GM18868 (cell line): ENCODE data around the gene SLC38A1.
"Not testable (repeated sequence)": the region's sequence is repeated elsewhere in the genome, so short reads cannot be mapped to it uniquely, and the experiment has no call there.

ENCODE experiments used
- ATAC-seq: cut with Tn5 transposase; IDR thresholded peaks from one replicate; pipeline ENCODE4 v1.9.1; 2021; ENCODE audit warnings: mild to moderate bottlenecking, moderate library complexity; ENCODE audit not compliant: unreplicated experiment

The SLC38A1 gene

GRCh38 chr12:46177025-46177424 lies 91.8 kb downstream of the SLC38A1 start:
- ATAC-seq: no peak

GRCh38 chr12:46174919-46175318 lies 93.9 kb downstream of the SLC38A1 start:
- ATAC-seq: peak; percentile 21

DNA sequence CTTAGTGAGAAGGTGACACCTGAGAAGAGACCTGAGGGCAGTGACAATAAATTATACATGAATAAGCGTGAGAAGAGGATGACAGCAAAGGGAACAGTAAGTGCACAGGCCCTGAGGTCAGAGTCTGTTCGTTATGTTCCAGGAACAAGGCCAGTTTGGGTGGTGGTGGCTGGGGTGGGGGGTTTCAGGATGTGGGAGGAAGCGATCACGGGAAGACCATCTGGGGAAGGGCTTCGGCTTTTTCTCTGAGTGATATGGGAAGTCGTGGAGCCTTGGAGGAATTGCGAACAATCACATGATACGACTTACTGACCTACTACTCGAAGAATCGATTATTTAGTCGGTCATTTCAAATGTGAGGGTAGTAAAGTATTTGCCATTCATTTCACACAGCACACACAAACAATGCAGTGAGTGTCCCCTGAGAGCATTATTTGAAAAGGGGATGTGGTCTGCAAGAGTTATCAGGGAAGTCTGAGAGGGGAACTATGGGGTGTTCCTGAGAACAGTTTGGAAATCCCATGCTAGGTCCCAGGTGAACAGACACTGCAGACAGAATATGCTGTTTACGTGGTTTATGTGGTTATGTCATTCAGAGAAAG lies 94.7 kb downstream of the SLC38A1 start:
- peak; percentile 58 for ATAC-seq

DNA sequence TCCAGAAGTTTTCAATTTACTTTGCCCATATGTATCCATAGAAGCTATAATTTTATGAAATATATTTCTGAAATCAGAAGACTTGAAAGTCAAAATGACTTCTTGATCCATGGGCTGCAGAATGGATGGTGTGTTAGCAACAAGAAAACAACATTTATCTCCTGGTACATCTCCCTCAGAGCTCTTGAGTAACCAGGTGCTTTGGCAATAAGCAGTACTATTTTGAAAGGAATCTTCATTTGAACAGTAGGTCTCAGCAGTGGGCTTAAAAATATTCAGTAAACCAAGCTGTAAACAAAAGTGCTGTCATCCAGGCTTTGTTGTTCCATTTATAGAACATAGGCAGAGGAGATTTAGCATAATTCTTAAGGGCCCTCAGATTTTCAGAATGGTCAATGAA lies 100.4 kb downstream of the SLC38A1 start:
- ATAC-seq: no peak

- no peak for ATAC-seq
Observed at GRCh38 chr12:46167412-46167811, 101.4 kb downstream of the SLC38A1 start.

DNA sequence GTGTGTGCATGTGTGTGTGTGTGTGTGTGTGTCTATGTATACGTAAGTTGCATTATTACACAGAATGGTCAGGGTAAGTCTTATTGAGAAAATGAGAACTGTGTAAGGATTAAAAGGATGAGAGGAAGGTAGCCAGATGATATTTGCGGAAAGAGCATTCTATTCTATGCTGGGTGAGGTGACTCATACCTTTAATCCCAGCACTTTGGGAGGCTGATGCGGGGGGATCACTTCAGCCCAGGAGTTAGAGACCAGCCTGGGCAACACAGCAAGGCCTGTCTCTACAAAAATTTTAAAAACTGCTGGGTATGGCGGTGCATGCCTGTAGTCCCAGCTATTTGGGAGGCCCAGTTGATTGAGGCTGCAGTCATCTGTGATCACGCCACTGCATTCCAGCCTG lies 103.7 kb downstream of the SLC38A1 start:
- ATAC-seq: no peak

GRCh38 chr12:46164186-46164761 lies 104.6 kb downstream of the SLC38A1 start:
- no peak for ATAC-seq

DNA sequence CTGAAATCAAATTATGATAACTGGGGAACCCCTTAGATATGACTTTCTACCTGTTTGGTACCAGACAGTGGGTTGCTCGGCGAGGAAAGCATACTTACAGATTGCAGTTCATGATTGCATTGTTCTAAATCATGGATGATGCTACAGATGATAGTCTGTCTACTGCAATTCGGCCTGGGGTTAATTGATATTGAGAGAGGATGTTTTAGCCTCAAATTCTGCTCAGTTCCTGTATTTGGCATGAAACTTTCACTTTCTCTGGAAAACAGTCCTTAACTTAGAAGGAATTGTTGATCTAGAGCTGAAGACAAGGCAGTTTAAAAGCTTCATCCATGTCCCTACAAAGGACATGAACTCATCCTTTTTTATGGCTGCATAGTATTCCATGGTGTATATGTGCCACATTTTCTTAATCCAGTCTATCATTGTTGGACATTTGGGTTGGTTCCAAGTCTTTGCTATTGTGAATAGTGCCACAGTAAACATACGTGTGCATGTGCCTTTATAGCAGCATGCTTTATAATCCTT lies 106.2 kb downstream of the SLC38A1 start:
- ATAC-seq: not testable (repeated sequence)

DNA sequence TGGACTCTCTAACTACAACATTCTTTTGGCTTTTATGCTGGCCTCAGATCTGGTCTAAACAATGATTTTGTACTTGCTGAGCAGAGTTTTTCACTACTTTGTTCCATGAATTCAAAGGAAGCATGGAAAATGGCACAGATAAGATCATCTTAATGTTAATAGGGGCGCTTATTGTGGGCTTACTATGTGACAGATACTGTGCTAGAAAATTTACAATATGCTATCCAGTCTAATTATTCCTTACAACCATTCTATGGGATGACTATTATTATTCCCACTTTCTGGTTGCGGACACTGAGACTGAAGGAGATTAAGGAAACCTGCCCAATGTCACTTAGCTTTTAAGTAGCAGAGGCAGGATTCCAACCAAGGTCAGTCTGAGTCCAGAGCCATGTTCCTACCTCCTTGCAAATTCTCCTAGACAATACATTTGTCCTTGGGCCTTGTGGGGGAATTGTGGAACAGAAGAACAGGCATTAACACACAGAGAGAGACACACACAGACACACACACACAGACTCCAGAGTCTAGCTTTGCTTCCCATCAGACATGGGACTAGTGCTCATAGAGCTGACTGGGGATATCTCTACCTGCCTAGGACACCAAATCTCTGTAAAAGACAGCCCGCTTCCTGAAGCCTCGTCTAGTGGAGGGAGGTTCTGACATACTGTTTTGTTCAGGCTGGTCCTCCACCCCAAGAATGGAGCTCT lies 107.7 kb downstream of the SLC38A1 start:
- ATAC-seq: no peak

DNA sequence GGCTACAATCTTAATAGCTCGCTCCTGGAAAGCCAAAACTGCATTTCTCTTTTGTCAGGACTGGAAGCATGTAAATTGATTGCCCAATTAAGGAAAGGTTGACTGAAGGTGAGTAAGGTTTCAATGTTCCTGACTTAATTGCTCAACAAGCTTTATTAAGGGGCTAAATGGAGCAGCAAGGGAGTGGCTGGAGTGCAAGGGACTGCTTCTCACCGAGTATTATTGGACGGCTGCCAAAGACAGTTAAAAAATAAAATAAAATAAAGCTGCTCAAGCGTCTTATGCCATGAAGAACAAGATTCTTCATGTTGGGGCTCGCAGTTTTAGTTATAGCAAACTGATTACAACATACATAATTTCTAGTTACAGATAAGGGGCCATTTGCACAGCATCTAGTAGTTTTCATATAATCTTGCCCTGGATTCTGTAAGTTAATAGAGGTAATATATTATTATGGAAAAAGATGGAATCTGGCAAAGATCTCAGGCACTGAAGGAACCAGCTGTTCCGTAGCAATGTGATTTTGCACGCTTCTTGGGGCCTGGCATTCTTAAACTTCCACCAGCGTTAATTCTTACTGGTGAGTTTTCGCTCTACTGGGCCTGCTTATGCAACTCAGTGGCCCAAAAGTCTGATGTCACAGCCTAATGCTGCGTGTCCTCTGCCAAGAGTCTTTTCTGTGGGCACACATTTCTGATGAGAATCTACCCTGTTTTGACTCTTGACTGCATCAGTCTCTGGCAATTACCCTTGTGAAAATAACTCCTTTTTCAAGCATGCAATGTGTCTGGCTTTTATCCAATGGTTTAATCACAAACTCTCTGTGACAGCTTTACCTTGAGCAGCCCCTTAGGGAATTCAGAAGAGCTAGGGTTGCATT lies 108.5 kb downstream of the SLC38A1 start:
- ATAC-seq: no peak

DNA sequence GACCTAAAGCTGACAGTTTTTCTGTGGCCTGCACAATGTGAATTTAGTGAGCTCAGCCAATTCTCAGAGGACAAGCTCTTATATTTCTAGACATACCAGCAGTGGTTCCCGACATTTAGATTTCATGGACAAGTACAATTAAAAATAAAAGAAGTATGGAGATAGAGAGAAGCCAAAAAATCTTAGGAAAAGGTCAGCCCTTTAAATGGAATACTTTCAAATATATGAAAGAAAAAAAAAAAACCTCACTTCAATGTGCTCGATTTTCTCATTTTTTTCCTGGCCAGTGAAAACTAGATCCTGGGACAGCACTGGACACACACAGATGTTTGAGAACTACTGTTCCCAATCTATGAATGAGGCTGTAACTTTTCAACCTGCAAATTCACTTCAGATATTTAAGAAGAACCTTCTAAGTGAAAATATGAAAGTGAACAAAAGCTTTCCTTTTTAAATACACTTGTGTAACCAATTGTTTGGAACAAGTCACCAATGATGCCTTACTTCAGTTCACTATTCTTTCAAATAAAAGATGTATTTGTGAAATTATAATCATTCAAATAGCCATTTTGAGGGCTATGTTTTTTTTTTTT lies 109.4 kb downstream of the SLC38A1 start:
- ATAC-seq: no peak

DNA sequence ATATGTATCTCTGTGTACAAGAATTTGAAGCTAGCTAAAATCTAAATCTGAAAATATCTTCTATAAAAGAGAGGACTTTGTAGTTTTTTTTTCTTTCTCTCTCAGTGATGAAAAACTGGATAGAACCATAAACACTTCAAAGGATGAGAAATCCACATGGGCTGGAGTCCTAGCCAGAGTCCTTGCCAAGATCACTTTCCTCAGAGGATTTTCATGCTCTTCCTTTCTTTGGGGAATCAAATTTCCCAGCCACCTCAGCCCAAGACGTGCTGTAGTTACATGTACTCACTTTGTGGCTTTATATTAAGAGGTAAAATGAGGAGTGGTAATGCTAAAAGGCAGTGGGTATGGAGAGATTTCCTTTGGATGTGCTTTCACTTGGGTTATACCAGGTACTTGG lies 110.3 kb downstream of the SLC38A1 start:
- ATAC-seq: no peak

DNA sequence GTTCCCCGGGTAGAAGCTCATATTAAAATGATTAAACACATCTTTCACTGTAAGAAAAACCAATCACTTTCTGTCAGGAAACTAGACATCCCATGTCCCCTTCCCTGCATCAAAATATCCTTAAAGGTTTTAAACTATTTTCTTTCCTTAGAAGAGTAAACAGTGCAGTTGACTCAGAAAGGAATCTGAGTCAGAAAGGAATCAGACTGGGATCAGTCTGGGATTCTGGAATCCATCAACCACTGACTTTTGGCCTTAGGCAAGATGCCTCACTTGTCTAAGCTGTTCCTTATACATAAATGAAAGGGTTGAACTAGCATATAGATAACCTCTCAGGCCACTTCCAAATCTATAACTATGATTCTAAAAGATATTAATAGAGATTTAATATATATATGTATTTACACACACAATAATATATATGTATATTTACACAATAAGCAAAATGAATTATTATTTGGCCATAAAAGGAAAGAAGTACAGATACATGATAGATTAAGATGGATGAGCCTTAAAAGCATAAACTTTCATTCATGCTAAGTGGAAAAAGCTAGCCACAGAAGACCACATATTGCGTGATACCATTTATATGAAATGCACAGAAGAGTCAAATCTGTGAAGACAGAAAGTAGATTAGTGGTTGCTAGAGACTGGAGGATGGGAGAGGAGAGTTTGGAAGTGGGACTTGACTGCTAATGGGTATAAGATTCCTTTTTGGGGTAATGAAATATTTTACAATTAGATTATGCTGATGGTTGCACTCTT lies 114.4 kb downstream of the SLC38A1 start:
- no peak for ATAC-seq

GRCh38 chr12:46153268-46153872 lies 115.5 kb downstream of the SLC38A1 start:
- no peak for ATAC-seq

DNA sequence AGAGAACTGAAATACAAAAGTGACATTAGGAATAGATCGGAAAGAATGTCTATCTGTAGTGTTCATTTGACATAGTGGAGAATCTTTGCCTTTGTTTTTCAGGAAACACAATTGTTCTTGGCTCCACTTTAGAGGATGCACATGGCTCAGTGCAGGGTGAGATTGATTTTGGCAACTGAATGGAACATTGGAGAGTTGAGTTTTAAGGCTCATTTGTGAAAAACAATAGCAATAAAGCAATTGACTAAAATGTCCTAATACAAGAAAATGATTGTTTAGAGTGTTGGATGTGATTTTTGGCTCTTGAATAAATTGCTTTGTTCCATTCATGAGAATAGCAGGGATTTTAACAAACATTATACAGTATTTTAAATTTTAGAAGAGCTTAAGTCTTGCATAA lies 116.4 kb downstream of the SLC38A1 start:
- no peak for ATAC-seq

DNA sequence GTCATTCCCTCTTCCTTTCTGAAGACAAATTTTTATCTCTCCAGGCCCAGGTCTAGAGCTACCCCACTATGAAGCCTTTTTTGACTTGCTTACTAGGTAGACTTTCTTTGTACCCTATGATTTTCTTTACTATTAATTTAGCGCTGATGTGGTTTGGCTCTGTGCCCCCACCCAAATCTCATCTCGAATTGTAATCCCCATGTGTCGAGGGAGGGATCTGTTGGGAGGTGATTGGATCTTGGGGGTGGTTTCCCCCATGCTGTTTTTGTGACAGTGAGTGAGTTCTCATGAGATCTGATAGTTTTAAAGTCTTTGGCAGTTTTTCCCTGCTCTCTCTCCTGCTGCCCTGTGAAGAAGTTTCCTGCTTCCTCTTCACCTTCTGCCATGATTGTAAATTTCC lies 118.1 kb downstream of the SLC38A1 start:
- ATAC-seq: no peak

GRCh38 chr12:46149905-46150304 lies 118.9 kb downstream of the SLC38A1 start:
- no peak for ATAC-seq

GRCh38 chr12:46149079-46149464 lies 119.8 kb downstream of the SLC38A1 start:
- no peak for ATAC-seq

DNA sequence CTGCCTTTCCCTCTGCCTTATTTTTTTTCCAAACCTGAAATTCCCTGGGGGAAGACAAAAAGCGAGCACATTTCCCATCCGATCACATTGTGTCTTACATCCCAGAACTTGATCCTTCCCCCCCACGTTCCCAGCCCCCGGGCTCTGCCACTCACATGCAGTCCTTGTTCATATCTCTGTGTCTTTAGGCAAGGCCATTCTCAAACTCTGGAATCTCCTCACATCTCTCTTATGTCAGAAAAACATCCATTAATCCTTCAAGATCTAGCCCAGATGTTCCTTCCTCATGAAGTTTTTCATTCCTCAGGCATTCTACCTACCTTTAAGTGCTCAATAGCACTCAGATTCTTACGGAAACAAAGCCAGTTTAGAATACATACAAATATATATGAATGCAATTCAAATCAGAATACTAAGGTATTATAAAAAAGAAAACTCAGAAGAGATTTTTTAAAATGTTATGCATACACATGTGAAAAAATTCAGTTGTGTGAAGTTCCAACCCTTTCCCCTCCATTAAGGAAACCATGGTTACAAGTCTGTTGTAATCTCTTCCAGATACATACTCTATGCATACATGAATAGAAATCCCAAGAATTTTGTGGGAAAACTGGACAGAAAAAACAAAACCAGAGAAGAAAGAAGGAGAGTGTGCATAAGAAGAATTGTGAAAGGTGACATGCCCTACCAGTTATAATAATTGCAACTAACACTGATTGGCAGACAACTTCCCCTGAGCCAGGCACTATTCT lies 120.3 kb downstream of the SLC38A1 start:
- no peak for ATAC-seq
